Measurements from ENCODE around the gene PPP1R1B.

The PPP1R1B gene

GRCh38 chr17:39636587-39636926, 9.8 kb downstream of the PPP1R1B start:
- peak overlapping the region; percentile 79 for H3K9ac ChIP-seq (ENCODE audit: low read length)
- H3K79me2 ChIP-seq (ENCODE audit: insufficient read depth, low read length) = peaks cover 38% of the 10 kb centered on the region
- H3K9me2 ChIP-seq (replicated peaks; ENCODE audit: insufficient read depth, low read length) = no peaks in the 10 kb centered on the region
- no peaks in the 10 kb centered on the region for H3K9me3 ChIP-seq (ENCODE audit: insufficient read depth, low read length)
- no peaks in the 10 kb centered on the region for H3K36me3 ChIP-seq (ENCODE audit: low read length)
- H3F3A ChIP-seq (ENCODE audit: insufficient read depth) = no peaks in the 10 kb centered on the region
- H3K4me3 ChIP-seq (ENCODE audit: insufficient read depth, low read length, poor library complexity, severe bottlenecking) = peak overlapping the region; percentile 94
- peak overlapping the region; percentile 43 for H2AFZ ChIP-seq (ENCODE audit: low read depth, low read length, severe bottlenecking)
- TF ChIP-seq EZH2phosphoT487 (conservative IDR thresholded peaks at IDR 0.05; ENCODE audit: low read length) (no peak), CTCF (IDR thresholded peaks at IDR 0.05; ENCODE audit: insufficient read depth, low read length, poor library complexity, severe bottlenecking) (no peak)
- H3K27ac ChIP-seq (ENCODE audit: low read depth, low read length) = peak overlapping the region; percentile 29; the same call in 1 of the 2 replicates
- H3K4me2 ChIP-seq (ENCODE audit: low read depth, low read length, poor library complexity, severe bottlenecking) = peak overlapping the region; percentile 78
- H3K27me3 ChIP-seq (ENCODE audit: low read length) = no peaks in the 10 kb centered on the region
- H4K20me1 ChIP-seq (ENCODE audit: low read depth, low read length) = no peaks in the 10 kb centered on the region

GRCh38 chr17:39636927-39637736, 10.4 kb downstream of the PPP1R1B start, which contains the start of gene STARD3:
Gene STARD3 (plus strand): TSS chr17:39637144. CDS start chr17:39653532, 16,388 bp downstream.
- no peaks in the 10 kb centered on the region for H4K20me1 ChIP-seq (ENCODE audit: low read depth, low read length)
- no peaks in the 10 kb centered on the region for H3K9me3 ChIP-seq (ENCODE audit: insufficient read depth, low read length)
- no peaks in the 10 kb centered on the region for H3F3A ChIP-seq (ENCODE audit: insufficient read depth)
- peak within 1 kb of the TSS; percentile 79 for H3K9ac ChIP-seq (ENCODE audit: low read length)
- H3K9me2 ChIP-seq (replicated peaks; ENCODE audit: insufficient read depth, low read length) = no peaks in the 10 kb centered on the region
- TF ChIP-seq CTCF (IDR thresholded peaks at IDR 0.05; ENCODE audit: insufficient read depth, low read length, poor library complexity, severe bottlenecking) (no peak), EZH2phosphoT487 (conservative IDR thresholded peaks at IDR 0.05; ENCODE audit: low read length) (no peak)
- H3K4me3 ChIP-seq (ENCODE audit: insufficient read depth, low read length, poor library complexity, severe bottlenecking) = peak within 1 kb of the TSS; percentile 94
- peak within 1 kb of the TSS; percentile 29 for H3K27ac ChIP-seq (ENCODE audit: low read depth, low read length)
- no peaks in the 10 kb centered on the region for H3K36me3 ChIP-seq (ENCODE audit: low read length)
- H2AFZ ChIP-seq (ENCODE audit: low read depth, low read length, severe bottlenecking) = peak within 1 kb of the TSS; percentile 43
- peaks cover 43% of the 10 kb centered on the region for H3K79me2 ChIP-seq (ENCODE audit: insufficient read depth, low read length)
- no peaks in the 10 kb centered on the region for H3K27me3 ChIP-seq (ENCODE audit: low read length)
- peak within 1 kb of the TSS; percentile 78 for H3K4me2 ChIP-seq (ENCODE audit: low read depth, low read length, poor library complexity, severe bottlenecking)

GRCh38 chr17:39638317-39638716, 11.6 kb downstream of the PPP1R1B start:
- no peak overlapping the region for H3K4me3 ChIP-seq (ENCODE audit: insufficient read depth, low read length, poor library complexity, severe bottlenecking)
- H3K27ac ChIP-seq (ENCODE audit: low read depth, low read length) = no peak overlapping the region
- H3K27me3 ChIP-seq (ENCODE audit: low read length) = no peaks in the 10 kb centered on the region
- H3K9me2 ChIP-seq (replicated peaks; ENCODE audit: insufficient read depth, low read length) = no peaks in the 10 kb centered on the region
- H3K79me2 ChIP-seq (ENCODE audit: insufficient read depth, low read length) = peaks cover 52% of the 10 kb centered on the region
- no peaks in the 10 kb centered on the region for H3K9me3 ChIP-seq (ENCODE audit: insufficient read depth, low read length)
- H3K9ac ChIP-seq (ENCODE audit: low read length) = peak overlapping the region; percentile 79
- no peaks in the 10 kb centered on the region; the same call in 1 of the 2 replicates for H4K20me1 ChIP-seq (ENCODE audit: low read depth, low read length)
- peak overlapping the region; percentile 78 for H3K4me2 ChIP-seq (ENCODE audit: low read depth, low read length, poor library complexity, severe bottlenecking)
- H2AFZ ChIP-seq (ENCODE audit: low read depth, low read length, severe bottlenecking) = no peak overlapping the region
- H3F3A ChIP-seq (ENCODE audit: insufficient read depth) = no peaks in the 10 kb centered on the region
- no peaks in the 10 kb centered on the region for H3K36me3 ChIP-seq (ENCODE audit: low read length)
- TF ChIP-seq CTCF (IDR thresholded peaks at IDR 0.05; ENCODE audit: insufficient read depth, low read length, poor library complexity, severe bottlenecking) (no peak), EZH2phosphoT487 (conservative IDR thresholded peaks at IDR 0.05; ENCODE audit: low read length) (no peak)
